GM11168 (cell line): ENCODE data around the gene KCNMA1.

Experiments used
- in situ Hi-C: fragments of 300-500 bp; cut with MboI; formaldehyde crosslinking; loops from one replicate; pipeline ENCODE4 v1.12.0; 2022; ENCODE audit warnings: low sequenced_read_pairs; ENCODE audit not compliant: unreplicated experiment

Gene KCNMA1

GRCh38 chr10:77162697-77163096 is 474.9 kb downstream of the KCNMA1 start:
- in situ Hi-C loops: no loop called here

- in situ Hi-C loops: no loop called here
Observed at GRCh38 chr10:77160679-77161078, 476.9 kb downstream of the KCNMA1 start.

GRCh38 chr10:77159538-77160110 is 478.0 kb downstream of the KCNMA1 start:
- in situ Hi-C loops: no loop called here

GRCh38 chr10:77158666-77159065 is 478.9 kb downstream of the KCNMA1 start:
- in situ Hi-C loops: no loop called here

- in situ Hi-C loops: no loop called here
Observed at GRCh38 chr10:77157248-77158019, 480.2 kb downstream of the KCNMA1 start.

- in situ Hi-C loops: no loop called here
Observed at GRCh38 chr10:77156406-77156879, 481.2 kb downstream of the KCNMA1 start.

GRCh38 chr10:77152256-77152655 is 485.4 kb downstream of the KCNMA1 start:
- in situ Hi-C loops: no loop called here

GRCh38 chr10:77151408-77151807 is 486.2 kb downstream of the KCNMA1 start:
- in situ Hi-C loops: no loop called here

- in situ Hi-C loops: no loop called here
Observed at GRCh38 chr10:77149706-77150105, 487.9 kb downstream of the KCNMA1 start.

GRCh38 chr10:77149001-77149400 is 488.6 kb downstream of the KCNMA1 start:
- in situ Hi-C loops: no loop called here

GRCh38 chr10:77147871-77148270 is 489.7 kb downstream of the KCNMA1 start:
- in situ Hi-C loops: no loop called here

GRCh38 chr10:77146712-77147336 is 490.8 kb downstream of the KCNMA1 start:
- in situ Hi-C loops: no loop called here

- in situ Hi-C loops: no loop called here
Observed at GRCh38 chr10:77144656-77145055, 493.0 kb downstream of the KCNMA1 start.

- in situ Hi-C loops: no loop called here
Observed at GRCh38 chr10:77139252-77140160, 498.1 kb downstream of the KCNMA1 start.

- in situ Hi-C loops: no loop called here
Observed at GRCh38 chr10:77138541-77138940, 499.1 kb downstream of the KCNMA1 start.

- in situ Hi-C loops: no loop called here
Observed at GRCh38 chr10:77135555-77135954, 502.1 kb downstream of the KCNMA1 start.

- in situ Hi-C loops: no loop called here
Observed at GRCh38 chr10:77131214-77131613, 506.4 kb downstream of the KCNMA1 start.

- in situ Hi-C loops: no loop called here
Observed at GRCh38 chr10:77127243-77127642, 510.4 kb downstream of the KCNMA1 start.

GRCh38 chr10:77125231-77125630 is 512.4 kb downstream of the KCNMA1 start:
- in situ Hi-C loops: no loop called here

GRCh38 chr10:77123330-77123729 is 514.3 kb downstream of the KCNMA1 start:
- in situ Hi-C loops: no loop called here
